Body of pancreas (tissue), 4 donors: ENCODE results near the gene NKAIN2. TPM values are rescaled to one million over a fixed set of nuclear protein-coding genes. Genes with fewer than 3 reads are reported as not detected.

Source experiments
- ATAC-seq: fragments of 150-250 bp; one replicate; pipeline ENCODE4 v1.9.1; 2016
- DNase-seq, 4 donors: peaks; one replicate each; pipeline ENCODE4 v3.0.0-alpha.2; 2019
- H3K27ac ChIP-seq, 4 donors: fragments of 200-600 bp; sonication (generic); 1 replicate in 3 of 4; 2 replicates in 1 of 4; pipeline versions ENCODE4 v1.5.1 to v1.6.1; 2016 to 2019; ENCODE audit warnings: mild to moderate bottlenecking in 1 of 4, mixed read lengths in 1 of 4, moderate library complexity in 1 of 4
- H3K27me3 ChIP-seq, 2 donors: fragments of 200-600 bp; sonication (generic); one replicate each; pipeline ENCODE4 v1.6.0; 2016; ENCODE audit warnings: mild to moderate bottlenecking in 1 of 2
- H3K36me3 ChIP-seq, 2 donors: fragments of 200-600 bp; sonication (generic); replicated peaks in 1 of 2; 2 replicates each; pipeline ENCODE4 v1.5.1; 2016; ENCODE audit warnings: low read depth in 2 of 2; ENCODE audit not compliant: insufficient read depth in 1 of 2
- H3K4me1 ChIP-seq: fragments of 200-600 bp; sonication (generic); one replicate; pipeline ENCODE4 v1.6.0; 2016
- H3K4me3 ChIP-seq, 2 donors: fragments of 200-600 bp; sonication (generic); 1 replicate in 1 of 2; 2 replicates in 1 of 2; pipeline ENCODE4 v1.5.1; 2016 to 2019
- H3K9me3 ChIP-seq, 3 donors: fragments of 200-600 bp; sonication (generic); 1 replicate in 2 of 3; 2 replicates in 1 of 3; pipeline ENCODE4 v1.5.1; 2016
- POLR2A ChIP-seq, 3 donors: fragments of 450-650 bp; IDR thresholded peaks; one replicate each; pipeline ENCODE4 v1.6.1; 2016; ENCODE audit warnings: antibody characterized with exemption in 3 of 3, mild to moderate bottlenecking in 2 of 3
- WGBS, 2 donors: methylation state at CpG; one replicate each; pipeline ENCODE4 v1.1.5; 2017; 5-methylcytosine and 5-hydroxymethylcytosine counted together
- intact Hi-C: fragments of 100-400 bp; cut with DNase I; formaldehyde crosslinking; loops from one replicate; pipeline ENCODE4 v1.15.1; 2023
- total RNA-seq, 2 donors: library from RNA; depleted of rRNA; stranded (reverse); fragments of >200 nt; gene quantifications; one replicate each; pipeline ENCODE4 v1.1.0, GENCODE V29; 2016
- TF ChIP-seq, protein P1 (sequence below), 7 experiments: fragments of 450-650 bp in 4 of 7; fragments of 200-600 bp in 3 of 7; sonication (generic) in 3 of 7; IDR thresholded peaks; one replicate each; pipeline ENCODE4 v1.5.1; 2016 to 2019; ENCODE audit warnings: antibody characterized with exemption in 7 of 7

Gene NKAIN2
- total RNA-seq, 2 donors from 2014 or later: not detected

DNA sequence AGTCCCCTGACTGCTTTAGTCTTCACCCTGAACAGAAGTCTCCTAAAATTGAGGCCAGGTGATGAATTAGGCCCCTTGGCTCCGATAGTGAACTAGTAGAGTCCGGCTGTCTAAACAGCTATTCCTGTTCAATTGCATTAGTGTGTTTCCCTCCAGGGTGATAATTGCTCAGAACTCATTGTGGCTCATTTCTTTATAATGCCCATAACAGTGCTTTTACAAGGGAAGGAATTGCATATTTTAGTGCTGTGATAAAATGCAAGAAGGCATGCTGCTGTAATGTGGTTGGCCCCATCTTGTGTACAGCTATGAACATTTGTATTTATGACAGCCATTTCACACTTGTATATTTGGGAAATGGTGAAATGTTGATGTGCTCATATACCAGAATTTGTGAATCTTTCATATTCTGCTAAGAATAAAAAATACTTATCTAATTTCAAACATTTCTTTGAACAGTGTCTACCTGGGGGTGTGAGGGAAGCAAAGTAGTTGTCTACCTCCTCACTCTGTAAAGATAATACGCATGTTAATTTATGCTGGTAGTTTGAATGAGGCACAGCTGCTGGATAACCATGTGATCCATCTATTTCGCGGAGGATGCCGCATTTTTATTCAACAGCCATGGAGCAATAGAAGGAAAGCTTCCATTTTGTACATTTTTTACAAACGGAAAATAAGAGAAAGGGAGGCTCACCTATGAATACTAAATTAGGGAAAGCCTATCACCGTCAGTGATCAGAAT is 451.4 kb downstream of the NKAIN2 start:
- intact Hi-C loops: no loop called here
- H3K4me3 ChIP-seq: no peak overlapping the region
- TF ChIP-seq POLR2A (IDR thresholded peaks at IDR 0.05): no peak
- TF ChIP-seq, protein P1, sequence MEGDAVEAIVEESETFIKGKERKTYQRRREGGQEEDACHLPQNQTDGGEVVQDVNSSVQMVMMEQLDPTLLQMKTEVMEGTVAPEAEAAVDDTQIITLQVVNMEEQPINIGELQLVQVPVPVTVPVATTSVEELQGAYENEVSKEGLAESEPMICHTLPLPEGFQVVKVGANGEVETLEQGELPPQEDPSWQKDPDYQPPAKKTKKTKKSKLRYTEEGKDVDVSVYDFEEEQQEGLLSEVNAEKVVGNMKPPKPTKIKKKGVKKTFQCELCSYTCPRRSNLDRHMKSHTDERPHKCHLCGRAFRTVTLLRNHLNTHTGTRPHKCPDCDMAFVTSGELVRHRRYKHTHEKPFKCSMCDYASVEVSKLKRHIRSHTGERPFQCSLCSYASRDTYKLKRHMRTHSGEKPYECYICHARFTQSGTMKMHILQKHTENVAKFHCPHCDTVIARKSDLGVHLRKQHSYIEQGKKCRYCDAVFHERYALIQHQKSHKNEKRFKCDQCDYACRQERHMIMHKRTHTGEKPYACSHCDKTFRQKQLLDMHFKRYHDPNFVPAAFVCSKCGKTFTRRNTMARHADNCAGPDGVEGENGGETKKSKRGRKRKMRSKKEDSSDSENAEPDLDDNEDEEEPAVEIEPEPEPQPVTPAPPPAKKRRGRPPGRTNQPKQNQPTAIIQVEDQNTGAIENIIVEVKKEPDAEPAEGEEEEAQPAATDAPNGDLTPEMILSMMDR (IDR thresholded peaks at IDR 0.05): no peak
- H3K9me3 ChIP-seq: no peaks in the 10 kb centered on the region
- H3K36me3 ChIP-seq: no peaks in the 10 kb centered on the region
- ATAC-seq (no peak), DNase-seq (no peak)
- no peak overlapping the region for H3K27ac ChIP-seq
- WGBS, 2 donors: 71 to 75% methylated on average over 8 of the region's 8 CpGs
- no peaks in the 10 kb centered on the region for H3K27me3 ChIP-seq
- H3K4me1 ChIP-seq: no peaks in the 10 kb centered on the region

DNA sequence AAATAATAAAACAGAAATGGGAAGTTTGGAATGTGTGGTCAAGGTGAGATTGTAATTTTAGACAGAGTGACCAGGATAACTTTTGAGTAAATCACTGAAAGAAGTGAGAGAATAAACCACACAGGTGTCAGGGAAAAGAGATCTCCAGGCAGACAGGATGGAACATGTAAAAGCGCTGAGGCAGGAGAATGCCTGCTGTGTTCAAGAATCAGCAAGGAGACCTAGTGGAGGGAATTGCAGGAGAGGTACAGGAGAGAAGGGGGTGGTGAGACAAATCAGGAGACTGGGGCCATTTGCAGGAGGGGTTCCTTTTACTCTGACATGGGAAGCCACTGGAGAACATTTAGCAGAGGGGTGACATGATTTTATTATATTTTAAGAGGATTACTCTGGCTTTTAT is 456.7 kb downstream of the NKAIN2 start:
- TF ChIP-seq POLR2A (IDR thresholded peaks at IDR 0.05): no peak
- TF ChIP-seq, protein P1 (IDR thresholded peaks at IDR 0.05): no peak
- Histone ChIP-seq H3K36me3 (no peaks in the 10 kb centered on the region), H3K4me3 (no peak overlapping the region), H3K4me1 (no peaks in the 10 kb centered on the region), H3K27me3 (no peaks in the 10 kb centered on the region), H3K27ac (no peak overlapping the region), H3K9me3 (no peaks in the 10 kb centered on the region)
- intact Hi-C loops: no loop called here
- ATAC-seq (no peak), DNase-seq (no peak)
- 33 to 52% methylated on average over 1 of the region's 1 CpG for whole genome bisulfite sequencing, 2 donors

DNA sequence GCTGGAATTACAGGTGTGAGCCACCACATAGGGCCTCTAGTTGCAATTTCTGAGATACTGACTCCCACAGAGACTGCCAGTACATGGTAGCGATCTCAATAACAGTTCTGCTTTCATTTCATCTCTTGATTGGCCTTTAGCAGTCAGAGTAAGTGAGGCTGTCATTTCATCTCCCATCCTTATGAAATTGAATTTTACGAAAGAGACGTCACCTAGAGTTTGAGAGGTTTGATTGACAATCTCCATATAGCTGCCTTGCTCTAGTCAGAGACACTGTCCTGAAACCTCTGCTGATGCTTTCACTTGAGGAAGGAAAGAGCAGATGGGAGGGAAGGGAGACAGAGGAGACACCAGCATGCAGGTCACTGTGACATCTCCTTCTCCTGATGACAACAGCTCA is 466.1 kb downstream of the NKAIN2 start:
- Histone ChIP-seq H3K27me3 (no peaks in the 10 kb centered on the region), H3K9me3 (no peaks in the 10 kb centered on the region), H3K36me3 (no peaks in the 10 kb centered on the region), H3K4me3 (no peak overlapping the region), H3K27ac (no peak overlapping the region), H3K4me1 (no peaks in the 10 kb centered on the region)
- DNase-seq (no peak), ATAC-seq (no peak)
- intact Hi-C loops: no loop called here
- WGBS, 2 donors: 83% methylated on average over 3 of the region's 3 CpGs
- TF ChIP-seq, protein P1 (IDR thresholded peaks at IDR 0.05): no peak
- TF ChIP-seq POLR2A (IDR thresholded peaks at IDR 0.05): no peak

DNA sequence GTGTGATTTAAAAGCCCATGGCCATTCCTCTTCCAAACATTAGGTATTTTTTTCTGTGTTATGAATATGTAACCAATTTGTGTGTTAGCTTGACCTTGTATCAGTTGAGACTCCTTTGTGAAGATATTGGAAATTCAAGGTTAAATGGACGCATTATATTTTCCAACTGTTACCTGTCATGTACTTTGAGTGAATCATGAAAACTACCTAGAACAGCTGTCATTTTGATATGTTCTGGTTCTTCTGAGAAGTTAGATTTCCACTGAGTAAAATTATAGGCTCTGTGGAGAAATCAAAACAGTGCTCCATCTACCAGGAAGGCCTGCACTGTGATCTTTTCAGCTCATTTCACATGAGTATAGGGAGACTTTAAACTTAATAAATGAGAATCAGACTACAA is 470.0 kb downstream of the NKAIN2 start:
- H3K27ac ChIP-seq: no peak overlapping the region
- WGBS, 2 donors: 24 to 32% methylated on average over 1 of the region's 1 CpG
- H3K4me3 ChIP-seq: no peak overlapping the region
- no peaks in the 10 kb centered on the region for H3K4me1 ChIP-seq
- no peaks in the 10 kb centered on the region for H3K27me3 ChIP-seq
- ATAC-seq (no peak), DNase-seq (no peak)
- TF ChIP-seq, protein P1 (IDR thresholded peaks at IDR 0.05): no peak
- no peak for TF ChIP-seq POLR2A (IDR thresholded peaks at IDR 0.05)
- H3K36me3 ChIP-seq: no peaks in the 10 kb centered on the region
- H3K9me3 ChIP-seq: no peaks in the 10 kb centered on the region
- intact Hi-C loops: no loop called here

DNA sequence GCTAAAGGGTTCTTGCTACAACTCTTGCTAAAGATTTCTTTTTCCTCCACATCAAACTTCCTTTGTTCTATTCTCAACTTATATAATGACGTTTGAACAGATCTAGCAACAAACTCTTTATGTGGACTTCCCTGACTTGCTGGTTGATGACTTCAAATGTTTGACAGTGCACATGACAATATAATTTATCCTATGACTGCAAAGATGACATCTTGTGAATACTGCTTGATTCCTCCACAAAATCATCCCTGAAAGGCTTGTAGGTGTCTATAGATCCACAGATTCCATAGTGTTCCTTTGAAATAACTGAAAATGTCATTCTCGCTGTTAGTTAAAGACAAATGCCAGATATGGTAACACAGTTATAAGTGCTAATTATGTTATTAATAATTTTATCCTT is 478.9 kb downstream of the NKAIN2 start:
- H3K9me3 ChIP-seq: no peaks in the 10 kb centered on the region
- no peaks in the 10 kb centered on the region for H3K27me3 ChIP-seq
- DNase-seq (no peak), ATAC-seq (no peak)
- 62 to 65% methylated on average over 2 of the region's 2 CpGs for WGBS, 2 donors
- intact Hi-C loops: no loop called here
- no peak overlapping the region for H3K4me3 ChIP-seq
- H3K36me3 ChIP-seq: no peaks in the 10 kb centered on the region
- no peak overlapping the region for H3K27ac ChIP-seq
- H3K4me1 ChIP-seq: no peaks in the 10 kb centered on the region
- TF ChIP-seq, protein P1 (IDR thresholded peaks at IDR 0.05): no peak
- no peak for TF ChIP-seq POLR2A (IDR thresholded peaks at IDR 0.05)
